ENCODE data around the gene TMEM19.

TMEM19 gene

GRCh38 chr12:71685914-71686657, at the start of gene TMEM19:
TMEM19 (plus strand) TSS chr12:71686082; CDS start chr12:71686681, 599 bp downstream.
- peak; percentile 90 for DNase-seq (ENCODE audit: low spot score)

GRCh38 chr12:71636704-71637115, 49.2 kb upstream of the TMEM19 start:
- DNase-seq (ENCODE audit: low spot score) = peak; percentile 87

- no peak for DNase-seq (ENCODE audit: low spot score)
Measured at GRCh38 chr12:71638499-71638898, 47.4 kb upstream of the TMEM19 start.

GRCh38 chr12:71639341-71639760, 46.5 kb upstream of the TMEM19 start:
- DNase-seq (ENCODE audit: low spot score) = peak; percentile 43

- no peak for DNase-seq (ENCODE audit: low spot score)
Measured at GRCh38 chr12:71640316-71640715, 45.6 kb upstream of the TMEM19 start.

- no peak for DNase-seq (ENCODE audit: low spot score)
Measured at GRCh38 chr12:71641390-71641789, 44.5 kb upstream of the TMEM19 start.

GRCh38 chr12:71642264-71642663, 43.6 kb upstream of the TMEM19 start:
- DNase-seq (ENCODE audit: low spot score) = no peak

- DNase-seq (ENCODE audit: low spot score) = peak; percentile 56
Measured at GRCh38 chr12:71645268-71645667, 40.6 kb upstream of the TMEM19 start.

- no peak for DNase-seq (ENCODE audit: low spot score)
Measured at GRCh38 chr12:71646512-71646911, 39.4 kb upstream of the TMEM19 start.

- no peak for DNase-seq (ENCODE audit: low spot score)
Measured at GRCh38 chr12:71648537-71648936, 37.3 kb upstream of the TMEM19 start.

- DNase-seq (ENCODE audit: low spot score) = no peak
Measured at GRCh38 chr12:71649401-71649800, 36.5 kb upstream of the TMEM19 start.

- DNase-seq (ENCODE audit: low spot score) = no peak
Measured at GRCh38 chr12:71652656-71653055, 33.2 kb upstream of the TMEM19 start.

GRCh38 chr12:71653137-71653536, 32.7 kb upstream of the TMEM19 start:
- no peak for DNase-seq (ENCODE audit: low spot score)

GRCh38 chr12:71654200-71654599, 31.7 kb upstream of the TMEM19 start:
- no peak for DNase-seq (ENCODE audit: low spot score)

GRCh38 chr12:71655495-71655894, 30.4 kb upstream of the TMEM19 start:
- no peak for DNase-seq (ENCODE audit: low spot score)

- DNase-seq (ENCODE audit: low spot score) = no peak
Measured at GRCh38 chr12:71655907-71656306, 30.0 kb upstream of the TMEM19 start.

GRCh38 chr12:71656740-71657139, 29.1 kb upstream of the TMEM19 start:
- no peak for DNase-seq (ENCODE audit: low spot score)

GRCh38 chr12:71661977-71662530, 23.8 kb upstream of the TMEM19 start:
- no peak for DNase-seq (ENCODE audit: low spot score)

GRCh38 chr12:71662849-71663560, 22.9 kb upstream of the TMEM19 start:
- peak; percentile 42 for DNase-seq (ENCODE audit: low spot score)

GRCh38 chr12:71663561-71664410, 22.1 kb upstream of the TMEM19 start, which contains the start of the genes THAP2 and ZFC3H1:
THAP2 (plus strand) TSS chr12:71664301; CDS start chr12:71664510, 209 bp downstream.
ZFC3H1 (minus strand) TSS chr12:71663848; CDS start chr12:71663610, 238 bp downstream.
- peak; percentile 100 for DNase-seq (ENCODE audit: low spot score)

GRCh38 chr12:71664411-71665089, 21.3 kb upstream of the TMEM19 start:
- DNase-seq (ENCODE audit: low spot score) = no peak
